CD4-positive, alpha-beta T cell treated with Interleukin-21 for 1 hour (primary cell): ENCODE measurements around the gene C8G.

ENCODE experiments used
- DNase-seq: peaks from one replicate; pipeline ENCODE4 v3.0.0-alpha.2; 2020

C8G gene

GRCh38 chr9:136955943-136956335, 10.9 kb downstream of the C8G start:
- DNase-seq: no peak

GRCh38 chr9:136956604-136957003, 11.6 kb downstream of the C8G start:
- DNase-seq: no peak

GRCh38 chr9:136957461-136957860, 12.4 kb downstream of the C8G start:
- no peak for DNase-seq

- DNase-seq: no peak
Observed at GRCh38 chr9:136957901-136958300, 12.9 kb downstream of the C8G start.

DNA sequence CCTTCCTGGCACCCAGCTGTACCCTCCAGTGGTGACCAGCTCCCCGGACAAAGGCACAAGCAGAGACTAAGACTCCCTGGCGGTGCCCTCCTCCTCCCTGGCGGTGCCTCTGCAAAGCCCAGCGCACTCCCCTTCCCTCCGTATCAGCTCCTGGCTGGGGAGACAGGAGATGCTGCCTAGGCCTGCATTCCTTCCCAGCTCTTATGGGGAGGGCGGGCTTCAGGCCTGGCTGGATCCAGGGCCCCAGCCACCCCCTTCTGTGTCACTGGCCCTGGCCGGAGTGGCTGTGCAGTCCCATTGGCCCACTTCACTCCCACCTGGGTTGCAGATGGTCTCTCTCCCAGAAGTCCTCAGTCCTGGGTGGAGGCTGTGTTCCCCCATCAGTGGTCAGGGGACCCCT, 13.4 kb downstream of the C8G start:
- DNase-seq: no peak

DNA sequence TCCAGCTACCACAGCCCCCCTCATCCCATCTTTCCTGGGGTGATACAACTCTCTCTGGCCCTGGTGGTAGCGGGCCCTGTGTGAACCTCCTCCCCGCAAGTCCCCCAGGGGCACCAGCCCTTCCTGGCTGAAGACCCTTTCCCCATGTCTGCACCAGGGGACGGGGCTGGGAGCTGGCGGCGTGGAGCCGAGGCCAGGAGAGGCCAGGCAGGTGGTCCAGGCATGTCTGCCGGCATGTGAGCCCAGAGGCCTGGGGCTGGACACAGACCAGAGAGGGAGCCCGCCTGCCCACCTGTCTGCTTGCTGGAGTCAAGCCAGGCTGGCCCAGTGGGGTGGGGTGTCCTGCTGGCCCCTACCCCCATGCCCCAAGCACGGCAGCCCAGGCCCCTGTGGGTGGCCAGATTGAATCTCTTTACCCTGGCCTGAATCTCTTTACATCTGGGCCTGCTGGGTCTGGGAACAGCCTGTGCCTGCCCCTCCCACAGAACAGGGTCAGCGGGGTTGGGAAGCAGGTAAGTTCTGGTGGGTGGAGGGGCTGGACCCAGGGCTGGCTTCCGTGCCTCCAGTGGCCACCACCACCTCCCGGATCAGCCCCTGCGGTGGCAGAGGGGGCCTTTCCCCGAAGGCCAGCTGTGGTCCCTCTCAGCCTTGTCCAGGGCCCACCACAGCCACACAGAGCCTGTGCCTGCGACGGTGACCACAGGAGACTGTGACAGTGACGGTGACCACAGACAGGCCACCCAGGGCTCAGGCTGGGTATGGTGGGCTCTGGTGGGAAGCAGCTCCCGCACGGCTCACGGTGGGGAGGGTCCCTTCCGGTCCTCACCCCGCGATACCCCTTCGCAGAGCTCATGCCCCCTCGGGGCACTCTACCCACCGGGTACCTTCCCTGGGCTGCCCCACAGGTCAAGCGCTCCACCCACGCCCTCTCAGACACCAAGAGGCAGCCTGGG, 14.1 kb downstream of the C8G start:
- no peak for DNase-seq

DNA sequence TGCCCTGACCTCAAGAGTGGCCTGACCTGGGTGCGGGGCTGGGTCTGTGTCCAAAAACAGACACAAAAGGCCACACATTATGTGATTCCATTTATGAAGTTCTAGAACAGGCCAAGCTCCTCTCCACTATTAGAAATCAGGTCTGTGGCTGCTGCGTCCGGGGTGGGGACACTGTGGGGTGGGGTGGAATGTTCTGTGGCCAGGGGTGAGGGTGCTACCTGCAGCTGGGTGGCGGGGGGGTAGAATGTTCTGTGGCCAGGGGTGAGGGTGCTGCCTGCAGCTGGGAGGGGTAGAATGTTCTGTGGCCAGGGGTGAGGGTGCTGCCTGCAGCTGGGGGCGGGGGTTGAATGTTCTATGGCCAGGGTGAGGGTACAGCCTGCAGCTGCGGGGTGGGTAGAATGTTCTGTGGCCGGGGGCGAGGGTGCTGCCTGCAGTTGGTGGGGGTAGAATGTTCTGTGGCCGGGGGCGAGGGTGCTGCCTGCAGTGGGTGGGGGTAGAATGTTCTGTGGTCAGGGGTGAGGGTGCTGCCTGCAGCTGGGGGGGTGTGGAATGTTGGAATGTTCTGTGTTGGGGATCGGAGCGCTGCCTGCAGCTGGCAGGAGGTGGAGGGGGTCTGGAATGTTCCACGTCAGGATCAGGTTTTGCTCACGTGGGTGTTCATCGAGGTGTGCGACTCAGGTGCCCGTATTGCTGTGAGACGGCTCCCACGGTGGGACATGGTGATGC, 15.3 kb downstream of the C8G start:
- peak; percentile 58 for DNase-seq

DNA sequence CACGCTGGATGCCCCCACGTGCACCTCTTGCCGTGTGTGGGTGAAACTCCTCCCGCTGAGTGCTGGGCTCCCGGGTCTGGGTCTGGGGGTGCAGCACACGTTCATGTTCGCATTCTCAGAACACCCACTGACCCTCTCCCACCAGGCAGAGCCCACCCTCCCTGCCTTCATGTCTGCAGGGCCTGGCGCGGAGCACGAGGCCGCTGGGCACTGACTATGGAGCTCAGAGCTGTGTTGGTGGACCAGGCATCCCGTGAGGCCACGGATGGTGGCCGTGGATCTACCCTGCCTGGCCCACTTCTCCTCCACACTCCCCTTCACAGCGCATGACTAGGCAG, 15.9 kb downstream of the C8G start:
- no peak for DNase-seq

- DNase-seq: no peak
Observed at GRCh38 chr9:136961279-136962065, 16.4 kb downstream of the C8G start.

DNA sequence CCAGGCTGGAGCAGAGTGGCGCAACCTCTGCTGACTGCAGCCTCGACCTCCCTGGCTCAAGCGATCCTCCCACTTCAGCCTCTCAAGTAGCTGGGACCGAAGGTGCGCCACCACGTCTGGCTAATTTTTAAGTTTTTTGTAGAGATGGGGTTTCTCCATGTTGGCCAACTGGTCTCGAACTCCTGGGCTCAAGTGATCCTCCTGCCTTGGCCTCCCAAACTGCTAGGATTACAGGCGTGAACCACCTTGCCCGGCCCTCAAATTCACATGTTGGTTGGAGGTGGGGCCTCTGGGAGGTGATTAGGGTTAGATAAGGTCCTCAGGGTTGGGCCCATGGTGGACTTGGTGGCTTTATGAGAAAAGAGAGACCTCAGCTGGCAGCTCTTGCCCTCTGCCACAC, 17.1 kb downstream of the C8G start:
- DNase-seq: no peak

- no peak for DNase-seq
Observed at GRCh38 chr9:136962701-136963248, 17.7 kb downstream of the C8G start.

- DNase-seq: no peak
Observed at GRCh38 chr9:136963341-136963740, 18.3 kb downstream of the C8G start.

DNA sequence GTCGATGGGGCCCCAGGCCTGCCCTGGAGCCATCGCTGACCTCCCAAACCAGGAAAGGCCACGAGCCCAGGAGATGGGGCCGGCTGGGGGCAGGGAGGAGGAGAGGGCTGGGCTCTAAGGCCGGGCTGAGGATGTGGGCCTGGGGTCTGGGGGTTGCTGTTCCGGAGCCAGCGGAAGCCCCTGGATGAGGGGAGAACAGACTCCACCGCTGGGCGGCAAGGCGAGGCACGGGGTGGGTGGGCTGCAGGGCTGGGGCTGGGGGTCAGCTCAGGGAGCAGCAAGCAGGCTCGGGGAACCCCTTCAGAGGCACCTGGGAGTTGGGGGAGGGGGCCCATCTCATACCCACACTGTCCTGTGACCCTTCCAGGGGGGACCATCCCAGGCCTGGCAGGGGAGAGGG, 18.7 kb downstream of the C8G start:
- DNase-seq: no peak

- DNase-seq: no peak
Observed at GRCh38 chr9:136964171-136964689, 19.2 kb downstream of the C8G start.

DNA sequence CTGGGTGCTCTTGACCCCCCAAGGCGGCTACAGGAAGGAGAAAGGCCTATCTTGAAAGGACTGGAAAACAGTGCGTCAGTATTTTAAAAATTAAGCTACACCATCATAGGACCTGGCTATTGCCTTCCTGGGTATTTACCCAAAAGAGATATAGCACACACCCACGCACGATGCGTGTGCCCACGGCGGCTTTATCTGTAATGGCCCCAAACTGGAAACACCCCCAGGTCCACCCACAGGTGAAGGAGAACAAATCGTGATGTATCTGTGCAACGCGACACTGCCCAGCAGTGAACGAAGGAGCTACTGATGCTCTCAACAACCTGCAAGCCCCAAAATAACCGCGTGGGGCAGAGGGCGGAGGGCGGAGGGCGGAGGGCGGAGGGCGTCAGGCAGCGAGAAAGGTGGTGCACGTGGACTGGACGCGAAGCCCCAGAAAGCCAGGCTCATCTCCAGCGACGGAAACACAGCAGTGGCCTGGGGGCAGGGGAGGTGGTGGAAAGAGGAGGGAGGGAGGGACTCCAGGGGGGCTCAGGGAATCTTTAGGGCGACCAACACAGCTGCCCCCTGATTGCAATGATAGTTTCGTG, 19.9 kb downstream of the C8G start:
- DNase-seq: no peak

DNA sequence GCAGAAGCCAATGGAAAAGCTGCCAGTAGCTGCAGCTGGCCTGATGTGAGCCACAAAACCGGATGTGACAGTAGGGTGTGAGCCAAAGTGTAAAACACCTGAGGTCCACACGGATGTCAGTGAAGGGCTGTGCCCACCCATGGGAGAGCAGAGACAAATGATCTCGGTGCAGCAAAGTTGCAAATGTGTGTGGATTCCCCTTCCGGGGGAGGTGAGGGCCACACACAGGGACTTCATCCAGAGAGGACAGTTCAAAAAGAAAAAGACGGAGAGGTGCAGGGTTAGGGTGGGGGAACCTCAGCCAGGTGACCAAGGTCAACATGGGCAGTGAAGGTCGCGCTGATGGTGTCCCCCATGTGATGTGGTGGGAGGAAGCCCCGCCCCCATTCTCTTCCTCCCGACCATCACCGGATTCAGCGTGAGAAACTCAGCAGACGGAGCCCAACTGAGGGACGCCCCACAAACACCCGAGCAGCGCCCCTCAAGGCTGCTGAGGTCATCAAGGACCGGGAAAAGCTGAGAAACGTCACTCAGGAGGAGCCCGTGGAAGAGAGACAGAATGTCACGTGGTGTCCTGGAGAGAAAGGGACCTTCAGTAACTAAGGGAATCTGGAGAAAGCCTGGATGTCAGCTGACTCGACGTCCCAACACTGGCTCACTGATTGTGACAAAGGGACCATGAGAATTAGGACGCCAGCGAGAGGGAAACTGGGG, 20.9 kb downstream of the C8G start:
- peak; percentile 77 for DNase-seq

DNA sequence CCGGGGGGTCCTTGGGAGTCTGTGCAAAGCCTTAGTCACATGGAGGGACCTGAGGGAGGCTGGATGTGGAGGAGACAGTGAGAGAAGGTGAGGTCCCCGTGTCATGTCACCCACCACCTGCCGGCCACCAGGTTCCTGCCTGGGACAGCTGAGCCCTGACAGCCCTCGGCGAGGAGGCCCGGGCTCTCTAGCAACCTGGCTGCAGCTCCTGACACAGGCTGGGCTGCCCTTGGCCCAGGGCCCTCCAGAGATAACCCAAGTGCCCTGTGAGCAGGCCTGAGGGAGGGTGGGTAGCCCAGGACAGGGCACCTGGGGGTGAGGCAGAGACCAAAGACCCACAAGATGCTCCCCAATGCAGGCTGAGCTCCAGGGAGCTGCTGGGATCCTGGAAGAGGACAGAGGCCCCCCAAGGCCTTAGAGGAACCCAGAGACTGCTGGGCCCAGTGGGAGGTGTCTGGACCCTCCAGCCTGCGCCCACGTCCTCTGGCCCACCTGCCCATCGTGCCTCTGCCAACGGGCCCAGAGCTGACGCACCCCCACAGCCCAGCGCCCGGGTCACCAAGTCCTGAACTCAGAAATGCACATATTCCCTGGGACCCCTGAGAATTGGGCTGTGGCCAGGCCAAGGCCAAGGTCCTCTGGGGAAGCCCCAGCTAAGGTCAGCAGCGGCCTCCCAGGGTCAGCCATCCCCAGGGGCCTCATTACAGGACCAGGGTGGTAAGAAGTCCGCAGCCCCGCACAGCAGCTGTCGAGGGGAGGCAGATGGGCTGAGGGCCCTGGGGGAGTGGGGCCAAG, 23.5 kb downstream of the C8G start:
- DNase-seq: no peak

DNA sequence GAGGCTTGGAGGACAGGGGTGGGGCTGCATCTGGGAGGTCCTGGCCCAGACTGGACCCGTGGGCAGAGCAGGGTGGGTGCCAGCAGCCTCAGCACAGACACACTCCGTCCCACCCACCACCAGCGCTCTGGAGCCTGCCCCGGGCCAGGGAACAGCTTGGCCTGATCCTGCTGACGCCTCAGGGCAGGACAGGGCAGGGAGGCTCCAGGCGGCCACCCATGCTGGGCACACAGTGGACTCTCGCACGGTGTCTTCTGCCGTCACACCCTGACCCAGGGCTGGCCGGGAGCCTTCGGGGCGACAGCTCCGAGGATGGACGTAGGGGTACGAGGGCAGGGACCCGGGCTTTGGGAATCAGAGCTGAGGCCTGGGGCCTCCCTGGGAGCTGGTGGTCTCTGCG, 24.1 kb downstream of the C8G start:
- no peak for DNase-seq

DNA sequence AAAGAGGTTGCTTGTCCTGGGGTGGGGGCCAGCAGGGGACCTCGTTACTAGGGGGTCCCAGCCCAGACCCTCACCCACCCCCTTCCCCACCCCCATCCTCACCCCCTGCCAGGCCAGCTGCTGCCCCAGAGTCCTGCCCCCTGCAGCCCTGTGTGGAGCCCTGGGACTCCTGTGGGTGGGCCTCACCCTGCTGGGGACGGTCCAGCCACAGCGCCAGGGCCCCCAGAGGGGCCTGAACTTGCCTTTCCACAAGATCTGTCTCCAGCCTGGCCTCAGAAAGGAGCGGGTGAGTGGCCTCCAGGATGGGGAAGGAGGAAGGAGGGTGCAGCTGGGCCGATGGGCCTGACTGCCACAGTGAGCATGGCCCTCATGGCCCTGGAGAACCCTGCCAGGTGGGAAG, 24.7 kb downstream of the C8G start:
- DNase-seq: no peak

DNA sequence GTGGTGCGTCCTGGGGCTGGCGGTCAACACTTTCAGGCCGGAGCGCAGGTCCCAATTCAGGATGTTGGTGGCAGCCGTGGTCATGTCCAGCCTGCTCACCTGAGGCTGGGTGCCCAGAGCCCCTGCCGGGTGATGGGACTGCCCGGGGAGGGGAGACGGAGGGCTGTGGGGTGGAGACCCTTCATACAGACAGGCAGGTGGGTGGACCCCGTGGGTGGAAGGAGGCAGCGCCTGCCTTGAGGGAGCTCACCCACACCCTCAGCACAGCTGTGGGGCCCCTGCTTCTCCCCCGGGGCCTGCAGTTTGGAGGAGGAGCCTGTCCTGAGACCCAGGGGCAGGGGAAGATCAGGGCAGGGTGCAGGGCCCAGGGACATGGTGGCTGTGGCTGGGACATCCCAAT, 25.3 kb downstream of the C8G start:
- DNase-seq: no peak

GRCh38 chr9:136971746-136972145, 26.7 kb downstream of the C8G start:
- DNase-seq: no peak
